GM23338 (cell line): ENCODE data around the gene ABCC9.

Experiments used
- CREB1 ChIP-seq: fragments of 250-450 bp; sonication (Bioruptor Pico); IDR thresholded peaks from 2 replicates; pipeline ENCODE4 v1.5.0; 2020; ENCODE audit warnings: low read depth, mild to moderate bottlenecking, moderate library complexity
- CTCF ChIP-seq, 2 experiments: fragments of 200-600 bp in 1 of 2; sonication (generic) in 1 of 2; conservative IDR thresholded peaks; 2 replicates each; pipeline versions ENCODE4 v1.5.1 to v1.6.1; 2016 to 2017; ENCODE audit warnings: antibody characterized with exemption in 2 of 2, low read depth in 2 of 2, mild to moderate bottlenecking in 2 of 2, moderate library complexity in 1 of 2
- ETS1 ChIP-seq: IDR thresholded peaks from 2 replicates; pipeline ENCODE4 v1.6.1; 2016; ENCODE audit warnings: antibody characterized with exemption
- EZH2 ChIP-seq: fragments of 200-600 bp; sonication (generic); IDR thresholded peaks from one replicate; pipeline ENCODE4 v1.8.0; 2017; ENCODE audit warnings: antibody characterized with exemption, mild to moderate bottlenecking, low read depth; ENCODE audit not compliant: unreplicated experiment
- EZH2phosphoT487 ChIP-seq: fragments of 200-600 bp; sonication (generic); IDR thresholded peaks from one replicate; pipeline ENCODE4 v1.8.1; 2018; ENCODE audit warnings: antibody characterized with exemption; ENCODE audit not compliant: unreplicated experiment
- NANOG ChIP-seq: IDR thresholded peaks from 2 replicates; pipeline ENCODE4 v1.6.1; 2016; ENCODE audit warnings: antibody characterized with exemption, borderline replicate concordance
- POLR2AphosphoS5 ChIP-seq: IDR thresholded peaks from 2 replicates; pipeline ENCODE4 v1.6.1; 2016; ENCODE audit warnings: antibody characterized with exemption, low read depth
- REST ChIP-seq: IDR thresholded peaks from one replicate; pipeline ENCODE4 v1.6.1; 2018; ENCODE audit warnings: antibody characterized with exemption; ENCODE audit not compliant: unreplicated experiment
- STAT1 ChIP-seq: IDR thresholded peaks from one replicate; pipeline ENCODE4 v1.6.1; 2016; ENCODE audit warnings: antibody characterized with exemption; ENCODE audit not compliant: unreplicated experiment
- ZNF462 ChIP-seq: fragments of 250-450 bp; sonication (Bioruptor Pico); IDR thresholded peaks from 2 replicates; pipeline ENCODE4 v1.5.0; 2020; ENCODE audit warnings: mild to moderate bottlenecking, moderate library complexity

GRCh38 chr12:21893924-21894323 lies 47.3 kb downstream of the ABCC9 start:
- TF ChIP-seq POLR2AphosphoS5 = no peak
- TF ChIP-seq CTCF (conservative IDR thresholded peaks at IDR 0.05; ENCODE audit: low read depth in 2 of 2) = no peak
- TF ChIP-seq EZH2phosphoT487 = no peak
- no peak for TF ChIP-seq EZH2
- no peak for TF ChIP-seq CREB1 (CRISPR knock-in tag)
- no peak for TF ChIP-seq REST
- TF ChIP-seq ETS1 = no peak
- no peak for TF ChIP-seq ZNF462 (CRISPR knock-in tag)
- TF ChIP-seq NANOG = no peak
- TF ChIP-seq STAT1 = no peak
